GM12865 (cell line): ENCODE data around the gene ZFYVE28.
"Not testable (repeated sequence)": the region's sequence is repeated elsewhere in the genome, so short reads cannot be mapped to it uniquely, and the experiment has no call there.

ENCODE experiments used
- DNase-seq: peaks from one replicate; pipeline ENCODE4 v3.0.0; 2010; ENCODE audit warnings: low read depth
- H3K4me3 ChIP-seq: 2 replicates; pipeline ENCODE4 v1.5.1; 2011; ENCODE audit warnings: mild to moderate bottlenecking, low read depth, low read length, control low read depth
- TF ChIP-seq, protein P1 (sequence below): IDR thresholded peaks from 2 replicates; pipeline ENCODE4 v1.5.1; 2011; ENCODE audit warnings: low read length, control low read depth, low read depth, inconsistent platforms; ENCODE audit not compliant: insufficient read depth; ENCODE audit errors: missing control alignments

ZFYVE28 gene

DNA sequence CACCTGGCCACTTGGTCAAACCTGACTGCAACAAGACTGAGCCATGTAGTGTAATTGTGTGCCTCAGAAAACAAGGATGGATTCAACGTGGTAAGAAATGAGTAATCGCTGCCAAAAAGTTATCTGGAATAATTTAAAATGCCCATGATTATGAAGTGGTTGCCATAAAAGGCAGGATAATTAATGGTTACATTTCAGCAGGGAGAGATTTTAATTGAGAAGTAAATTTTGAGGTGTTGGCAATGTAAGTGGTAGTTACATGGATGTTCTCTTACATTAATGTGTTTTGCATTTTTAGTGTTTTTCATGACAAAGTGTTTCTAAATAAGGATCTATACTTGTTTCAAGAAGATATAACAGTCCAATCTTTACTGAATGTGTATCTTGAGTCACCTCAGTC, 192.2 kb downstream of the ZFYVE28 start:
- TF ChIP-seq, protein P1, sequence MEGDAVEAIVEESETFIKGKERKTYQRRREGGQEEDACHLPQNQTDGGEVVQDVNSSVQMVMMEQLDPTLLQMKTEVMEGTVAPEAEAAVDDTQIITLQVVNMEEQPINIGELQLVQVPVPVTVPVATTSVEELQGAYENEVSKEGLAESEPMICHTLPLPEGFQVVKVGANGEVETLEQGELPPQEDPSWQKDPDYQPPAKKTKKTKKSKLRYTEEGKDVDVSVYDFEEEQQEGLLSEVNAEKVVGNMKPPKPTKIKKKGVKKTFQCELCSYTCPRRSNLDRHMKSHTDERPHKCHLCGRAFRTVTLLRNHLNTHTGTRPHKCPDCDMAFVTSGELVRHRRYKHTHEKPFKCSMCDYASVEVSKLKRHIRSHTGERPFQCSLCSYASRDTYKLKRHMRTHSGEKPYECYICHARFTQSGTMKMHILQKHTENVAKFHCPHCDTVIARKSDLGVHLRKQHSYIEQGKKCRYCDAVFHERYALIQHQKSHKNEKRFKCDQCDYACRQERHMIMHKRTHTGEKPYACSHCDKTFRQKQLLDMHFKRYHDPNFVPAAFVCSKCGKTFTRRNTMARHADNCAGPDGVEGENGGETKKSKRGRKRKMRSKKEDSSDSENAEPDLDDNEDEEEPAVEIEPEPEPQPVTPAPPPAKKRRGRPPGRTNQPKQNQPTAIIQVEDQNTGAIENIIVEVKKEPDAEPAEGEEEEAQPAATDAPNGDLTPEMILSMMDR: no peak
- DNase-seq: no peak
- H3K4me3 ChIP-seq: no peak overlapping the region

DNA sequence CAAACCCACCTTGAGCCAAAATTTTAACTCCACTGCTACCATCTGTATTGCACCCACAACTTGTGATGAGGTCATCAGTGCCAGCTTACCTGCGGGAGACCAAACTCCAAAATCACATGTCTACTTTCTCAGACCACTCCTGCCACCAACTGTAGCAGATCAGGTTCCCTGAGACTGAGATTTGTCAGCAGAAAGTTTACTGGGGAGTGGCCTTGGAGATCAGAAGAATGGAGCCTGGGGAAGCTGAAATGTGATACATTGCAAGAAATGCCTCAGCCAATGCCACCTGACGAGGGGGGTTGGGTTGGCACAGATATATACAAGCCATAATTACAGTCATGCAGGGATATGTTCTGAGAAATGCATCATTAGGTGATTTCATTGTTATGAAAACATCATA, 195.6 kb downstream of the ZFYVE28 start:
- no peak overlapping the region for H3K4me3 ChIP-seq
- TF ChIP-seq, protein P1: no peak
- DNase-seq: no peak

DNA sequence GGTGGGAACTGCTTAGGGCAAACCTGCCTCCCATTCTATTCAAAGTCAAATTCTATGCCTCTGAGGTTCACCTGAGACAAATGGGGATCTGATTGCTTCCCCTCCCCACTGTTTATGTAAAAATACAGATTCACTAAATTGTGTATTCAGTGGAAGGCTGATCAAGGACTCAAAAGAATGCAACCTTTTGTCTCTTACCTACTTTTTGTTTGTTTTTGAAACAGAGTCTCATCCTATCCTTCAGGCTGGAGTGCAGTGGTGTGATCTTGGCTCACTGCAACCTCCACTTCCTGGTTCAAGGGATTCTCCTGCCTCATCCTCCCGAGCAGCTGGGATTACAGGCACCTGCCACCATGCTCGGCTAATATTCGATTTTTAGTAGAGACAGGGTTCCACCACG, 197.1 kb downstream of the ZFYVE28 start:
- H3K4me3 ChIP-seq, DNase-seq: not testable (repeated sequence)

DNA sequence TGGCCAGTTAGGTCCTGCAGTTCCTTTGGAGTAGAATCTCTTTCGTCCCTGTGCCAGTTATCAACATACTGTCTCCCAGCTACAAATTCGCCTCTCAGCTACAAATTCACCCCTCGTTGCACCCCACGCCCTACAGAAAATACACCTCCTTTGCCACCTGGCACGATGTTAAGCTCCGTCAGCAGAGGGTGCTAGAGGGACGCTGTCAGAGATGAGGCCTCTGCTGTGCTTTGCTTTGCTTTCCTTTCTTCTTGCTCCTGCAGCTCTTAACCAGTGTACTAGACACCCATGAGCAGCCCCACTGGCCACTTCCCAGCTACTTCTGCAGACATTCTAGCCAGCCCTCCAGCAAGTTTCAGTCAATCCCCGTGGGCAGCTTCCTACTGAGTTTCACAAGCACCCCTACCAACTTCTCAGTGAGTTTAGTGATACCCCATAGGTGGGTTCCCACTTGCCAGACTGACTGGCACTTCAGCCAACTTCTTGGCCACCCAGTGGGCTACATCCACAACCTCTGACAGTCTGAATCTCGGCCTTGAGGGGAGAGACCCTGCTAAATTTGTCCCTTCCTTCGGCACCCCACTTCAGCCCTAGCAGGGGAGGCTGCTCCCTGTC, 198.3 kb downstream of the ZFYVE28 start:
- no peak overlapping the region for H3K4me3 ChIP-seq
- peak; percentile 75 for DNase-seq
- TF ChIP-seq, protein P1: peak; percentile 96
